Measurements from ENCODE around the gene NAA80. TPM values are rescaled to one million over a fixed set of nuclear protein-coding genes. Genes with fewer than 3 reads are reported as not detected.

NAA80 gene
- polyA plus RNA-seq, 2 of the 4 experiments (the other 2 are of a cell fraction), result 3.1 to 5.3 TPM

- Histone ChIP-seq H3K4me1 (peaks cover 76% of the 10 kb centered on the region), H3K4me2 (peak overlapping the region; percentile 68; the same call in 1 of the 3 replicates)
- CTCF ChIA-PET, result interaction anchor here (1.0 to 7.4 kb wide), 5 partner anchors 9 to 59 kb away, joined by 4 to 60 read pairs (median 10); no protein-coding TSS in a partner anchor
Measured at GRCh38 chr3:50265571-50265970, 33.6 kb downstream of the NAA80 start.

GRCh38 chr3:50264964-50265485 is 34.2 kb downstream of the NAA80 start:
- Histone ChIP-seq H3K27ac (peak overlapping the region; percentile 71 to 94), H3K4me1 (peaks cover 72% of the 10 kb centered on the region), H3K9me3 (no peaks in the 10 kb centered on the region), H3K4me3 (no peak overlapping the region), H3K4me2 (peak overlapping the region; percentile 68)
- TF ChIP-seq PHF8 (IDR thresholded peaks at IDR 0.05; ENCODE audit: borderline replicate concordance, low read depth), result no peak
- peak in 1 of 2 experiments; percentile 39; a peak in 1 of 5 replicates for TF ChIP-seq JUN (IDR thresholded peaks at IDR 0.05)
- CTCF ChIA-PET, result interaction anchor here (0.9 to 8.1 kb wide), 7 partner anchors 9 to 73 kb away, joined by 3 to 67 read pairs (median 6); no protein-coding TSS in a partner anchor
- no peak for FAIRE-seq
- WGBS (ENCODE audit: missing lambda C conversion rate), result 76% methylated on average over 5 of the region's 7 CpGs
- 0 out of 6 replicates have a peak, but pooled peaks of 1 of the 2 experiments have one; percentile 3 for ATAC-seq
- POLR2A ChIA-PET, result interaction anchor here (0.6 to 1.9 kb wide), 4 partner anchors 13 to 29 kb away, joined by 4 to 6 read pairs (median 4); partner anchors contain the start of genes GNAI2 and IFRD2
- DNase-seq (ENCODE audit: low read depth in 1 of 2, low spot score in 1 of 2), result no peak

More at GRCh38 chr3:50265571-50265970, 33.6 kb downstream of the NAA80 start:
- H3K4me3 ChIP-seq, result no peak overlapping the region
- peak overlapping the region; percentile 71 to 94; a peak in 5 of 6 replicates for H3K27ac ChIP-seq
- WGBS (ENCODE audit: missing lambda C conversion rate), result no CpG with 5 or more reads among the region's 1 CpG
- POLR2A ChIA-PET, result interaction anchor here (1.9 kb wide), 1 partner anchor 30 kb away, joined by 4 read pairs; the partner anchor contains the start of gene GNAI2
- no peak for ATAC-seq
- H3K9me3 ChIP-seq, result no peaks in the 10 kb centered on the region
- DNase-seq (ENCODE audit: low read depth in 1 of 2, low spot score in 1 of 2), result no peak
- no peak for FAIRE-seq
- TF ChIP-seq SMC3 (IDR thresholded peaks at IDR 0.05) (no peak), SREBF2 (IDR thresholded peaks at IDR 0.05) (no peak), RFX5 (IDR thresholded peaks at IDR 0.05) (no peak), HOXB13 (CRISPR knock-in tag; IDR thresholded peaks at IDR 0.05; ENCODE audit: low read depth) (no peak), KDM1A (IDR thresholded peaks at IDR 0.05; ENCODE audit: low read depth) (no peak), MAZ (IDR thresholded peaks at IDR 0.05; ENCODE audit: borderline replicate concordance, low read depth, low read length) (no peak), RAD21 (conservative IDR thresholded peaks at IDR 0.05 in 1 of 2, IDR thresholded peaks at IDR 0.05 in 1 of 2) (no peak), CEBPB (IDR thresholded peaks at IDR 0.05) (no peak), RARB (CRISPR knock-in tag; IDR thresholded peaks at IDR 0.05) (no peak), NR3C1 (IDR thresholded peaks at IDR 0.05) (no peak), HMGXB4 (CRISPR knock-in tag; IDR thresholded peaks at IDR 0.05; ENCODE audit: borderline replicate concordance) (no peak), HOXA7 (CRISPR knock-in tag; IDR thresholded peaks at IDR 0.05) (no peak)
- TF ChIP-seq, protein P1, sequence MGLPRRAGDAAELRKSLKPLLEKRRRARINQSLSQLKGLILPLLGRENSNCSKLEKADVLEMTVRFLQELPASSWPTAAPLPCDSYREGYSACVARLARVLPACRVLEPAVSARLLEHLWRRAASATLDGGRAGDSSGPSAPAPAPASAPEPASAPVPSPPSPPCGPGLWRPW (IDR thresholded peaks at IDR 0.05), result no peak
- TF ChIP-seq, protein P2, sequence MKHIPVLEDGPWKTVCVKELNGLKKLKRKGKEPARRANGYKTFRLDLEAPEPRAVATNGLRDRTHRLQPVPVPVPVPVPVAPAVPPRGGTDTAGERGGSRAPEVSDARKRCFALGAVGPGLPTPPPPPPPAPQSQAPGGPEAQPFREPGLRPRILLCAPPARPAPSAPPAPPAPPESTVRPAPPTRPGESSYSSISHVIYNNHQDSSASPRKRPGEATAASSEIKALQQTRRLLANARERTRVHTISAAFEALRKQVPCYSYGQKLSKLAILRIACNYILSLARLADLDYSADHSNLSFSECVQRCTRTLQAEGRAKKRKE (CRISPR knock-in tag; IDR thresholded peaks at IDR 0.05; ENCODE audit: low read depth), result no peak

- Histone ChIP-seq H3K27ac (peak overlapping the region; percentile 71 to 94), H3K4me1 (peaks cover 70% of the 10 kb centered on the region), H3K9me3 (no peaks in the 10 kb centered on the region), H3K4me3 (no peak overlapping the region), H3K4me2 (peak overlapping the region; percentile 68)
- POLR2A ChIA-PET, result interaction anchor here (0.6 to 1.9 kb wide), 5 partner anchors 14 to 35 kb away, joined by 3 to 6 read pairs (median 4); partner anchors contain the start of genes GNAI2, HYAL3, IFRD2 and NAA80
- FAIRE-seq (no peak), ATAC-seq (peak; percentile 6 to 41; a peak in 4 of 6 replicates), DNase-seq (ENCODE audit: low read depth in 1 of 2, low spot score in 1 of 2) (peak; percentile 48 to 84)
- CTCF ChIA-PET, result interaction anchor here (0.9 to 8.1 kb wide), 7 partner anchors 10 to 72 kb away, joined by 3 to 67 read pairs (median 3); no protein-coding TSS in a partner anchor
- WGBS (ENCODE audit: missing lambda C conversion rate), result 0% methylated on average over 2 of the region's 7 CpGs
- TF ChIP-seq MAZ (IDR thresholded peaks at IDR 0.05; ENCODE audit: borderline replicate concordance, low read depth, low read length) (no peak), NPAS2 (CRISPR knock-in tag; IDR thresholded peaks at IDR 0.05; ENCODE audit: borderline replicate concordance) (no peak), CHD4 (IDR thresholded peaks at IDR 0.05; ENCODE audit: borderline replicate concordance) (no peak), HMGXB4 (CRISPR knock-in tag; IDR thresholded peaks at IDR 0.05; ENCODE audit: borderline replicate concordance) (no peak), HOXA7 (CRISPR knock-in tag; IDR thresholded peaks at IDR 0.05) (no peak), RAD21 (conservative IDR thresholded peaks at IDR 0.05 in 1 of 2, IDR thresholded peaks at IDR 0.05 in 1 of 2) (no peak), CEBPB (IDR thresholded peaks at IDR 0.05) (no peak), RARB (CRISPR knock-in tag; IDR thresholded peaks at IDR 0.05) (no peak), ZNF302 (CRISPR knock-in tag; IDR thresholded peaks at IDR 0.05) (no peak), FOSL2 (IDR thresholded peaks at IDR 0.05) (no peak), FOSL2 (CRISPR knock-in tag; IDR thresholded peaks at IDR 0.05) (no peak), PHF8 (IDR thresholded peaks at IDR 0.05; ENCODE audit: borderline replicate concordance, low read depth) (no peak), POLR2AphosphoS2 (conservative IDR thresholded peaks at IDR 0.05; ENCODE audit: low read length) (no peak), RCOR1 (IDR thresholded peaks at IDR 0.05; ENCODE audit: low read depth, low read length) (no peak)
- TF ChIP-seq, protein P2 (CRISPR knock-in tag; IDR thresholded peaks at IDR 0.05; ENCODE audit: low read depth), result no peak
Measured at GRCh38 chr3:50264383-50264963, 34.7 kb downstream of the NAA80 start.

Data from A549 (cell line).